ENCODE data around the gene NECAB2. TPM values are rescaled to one million over a fixed set of nuclear protein-coding genes. Genes with fewer than 3 reads are reported as not detected.

Gene NECAB2
- total and polyA plus RNA-seq, 2 experiments from 2014 or later, result 1.6 to 5.1 TPM

- Histone ChIP-seq H3K4me1 (ENCODE audit: insufficient read depth) (no peaks in the 10 kb centered on the region), H3K9me2 (ENCODE audit: insufficient read depth) (no peaks in the 10 kb centered on the region), H3K79me2 (replicated peaks; ENCODE audit: insufficient read depth) (no peaks in the 10 kb centered on the region), H3F3A (replicated peaks; ENCODE audit: low read depth) (no peaks in the 10 kb centered on the region), H3K36me3 (ENCODE audit: insufficient read depth) (no peaks in the 10 kb centered on the region), H4K20me1 (replicated peaks; ENCODE audit: insufficient read depth) (no peaks in the 10 kb centered on the region), H3K4me3 (no peak overlapping the region), H3K4me2 (no peak overlapping the region), H2AFZ (no peak overlapping the region), H3K27ac (ENCODE audit: low read depth) (no peak overlapping the region), H3K27me3 (ENCODE audit: insufficient read depth) (no peaks in the 10 kb centered on the region)
- DNase-seq (ENCODE audit: low spot score) (no peak), ATAC-seq (no peak)
- H3K36me3 Mint-ChIP-seq (ENCODE audit: low read depth), result no peaks in the 10 kb centered on the region; the same call in 2 of the 3 replicates
- H3K9me3 Mint-ChIP-seq, result no peaks in the 10 kb centered on the region
- no peaks in the 10 kb centered on the region; the same call in 2 of the 3 replicates for H3K4me1 Mint-ChIP-seq
- H3K27ac Mint-ChIP-seq, result no peak overlapping the region
- no peak overlapping the region for H3K4me3 Mint-ChIP-seq
- TF ChIP-seq ETS1 (IDR thresholded peaks at IDR 0.05), result no peak
- no peak for TF ChIP-seq NANOG (IDR thresholded peaks at IDR 0.05; ENCODE audit: borderline replicate concordance)
- TF ChIP-seq ZNF114 (CRISPR knock-in tag; IDR thresholded peaks at IDR 0.05), result no peak
- no peak for TF ChIP-seq ZNF331 (CRISPR knock-in tag; IDR thresholded peaks at IDR 0.05; ENCODE audit: low read depth)
- TF ChIP-seq, protein P1, sequence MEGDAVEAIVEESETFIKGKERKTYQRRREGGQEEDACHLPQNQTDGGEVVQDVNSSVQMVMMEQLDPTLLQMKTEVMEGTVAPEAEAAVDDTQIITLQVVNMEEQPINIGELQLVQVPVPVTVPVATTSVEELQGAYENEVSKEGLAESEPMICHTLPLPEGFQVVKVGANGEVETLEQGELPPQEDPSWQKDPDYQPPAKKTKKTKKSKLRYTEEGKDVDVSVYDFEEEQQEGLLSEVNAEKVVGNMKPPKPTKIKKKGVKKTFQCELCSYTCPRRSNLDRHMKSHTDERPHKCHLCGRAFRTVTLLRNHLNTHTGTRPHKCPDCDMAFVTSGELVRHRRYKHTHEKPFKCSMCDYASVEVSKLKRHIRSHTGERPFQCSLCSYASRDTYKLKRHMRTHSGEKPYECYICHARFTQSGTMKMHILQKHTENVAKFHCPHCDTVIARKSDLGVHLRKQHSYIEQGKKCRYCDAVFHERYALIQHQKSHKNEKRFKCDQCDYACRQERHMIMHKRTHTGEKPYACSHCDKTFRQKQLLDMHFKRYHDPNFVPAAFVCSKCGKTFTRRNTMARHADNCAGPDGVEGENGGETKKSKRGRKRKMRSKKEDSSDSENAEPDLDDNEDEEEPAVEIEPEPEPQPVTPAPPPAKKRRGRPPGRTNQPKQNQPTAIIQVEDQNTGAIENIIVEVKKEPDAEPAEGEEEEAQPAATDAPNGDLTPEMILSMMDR (conservative IDR thresholded peaks at IDR 0.05; ENCODE audit: low read depth in 2 of 2), result no peak
- TF ChIP-seq EZH2phosphoT487 (IDR thresholded peaks at IDR 0.05; ENCODE audit: unreplicated experiment), result no peak
- no peak for TF ChIP-seq POLR2AphosphoS5 (IDR thresholded peaks at IDR 0.05; ENCODE audit: low read depth)
- no peak for TF ChIP-seq ZNF462 (CRISPR knock-in tag; IDR thresholded peaks at IDR 0.05)
- TF ChIP-seq CREB1 (CRISPR knock-in tag; IDR thresholded peaks at IDR 0.05; ENCODE audit: low read depth), result no peak
- TF ChIP-seq JUNB (IDR thresholded peaks at IDR 0.05; ENCODE audit: unreplicated experiment), result no peak
- no peak for TF ChIP-seq EZH2 (IDR thresholded peaks at IDR 0.05; ENCODE audit: low read depth, unreplicated experiment)
- TF ChIP-seq STAT1 (IDR thresholded peaks at IDR 0.05; ENCODE audit: unreplicated experiment), result no peak
- TF ChIP-seq, protein P2, sequence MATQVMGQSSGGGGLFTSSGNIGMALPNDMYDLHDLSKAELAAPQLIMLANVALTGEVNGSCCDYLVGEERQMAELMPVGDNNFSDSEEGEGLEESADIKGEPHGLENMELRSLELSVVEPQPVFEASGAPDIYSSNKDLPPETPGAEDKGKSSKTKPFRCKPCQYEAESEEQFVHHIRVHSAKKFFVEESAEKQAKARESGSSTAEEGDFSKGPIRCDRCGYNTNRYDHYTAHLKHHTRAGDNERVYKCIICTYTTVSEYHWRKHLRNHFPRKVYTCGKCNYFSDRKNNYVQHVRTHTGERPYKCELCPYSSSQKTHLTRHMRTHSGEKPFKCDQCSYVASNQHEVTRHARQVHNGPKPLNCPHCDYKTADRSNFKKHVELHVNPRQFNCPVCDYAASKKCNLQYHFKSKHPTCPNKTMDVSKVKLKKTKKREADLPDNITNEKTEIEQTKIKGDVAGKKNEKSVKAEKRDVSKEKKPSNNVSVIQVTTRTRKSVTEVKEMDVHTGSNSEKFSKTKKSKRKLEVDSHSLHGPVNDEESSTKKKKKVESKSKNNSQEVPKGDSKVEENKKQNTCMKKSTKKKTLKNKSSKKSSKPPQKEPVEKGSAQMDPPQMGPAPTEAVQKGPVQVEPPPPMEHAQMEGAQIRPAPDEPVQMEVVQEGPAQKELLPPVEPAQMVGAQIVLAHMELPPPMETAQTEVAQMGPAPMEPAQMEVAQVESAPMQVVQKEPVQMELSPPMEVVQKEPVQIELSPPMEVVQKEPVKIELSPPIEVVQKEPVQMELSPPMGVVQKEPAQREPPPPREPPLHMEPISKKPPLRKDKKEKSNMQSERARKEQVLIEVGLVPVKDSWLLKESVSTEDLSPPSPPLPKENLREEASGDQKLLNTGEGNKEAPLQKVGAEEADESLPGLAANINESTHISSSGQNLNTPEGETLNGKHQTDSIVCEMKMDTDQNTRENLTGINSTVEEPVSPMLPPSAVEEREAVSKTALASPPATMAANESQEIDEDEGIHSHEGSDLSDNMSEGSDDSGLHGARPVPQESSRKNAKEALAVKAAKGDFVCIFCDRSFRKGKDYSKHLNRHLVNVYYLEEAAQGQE (IDR thresholded peaks at IDR 0.05; ENCODE audit: unreplicated experiment), result no peak
- H3K27me3 Mint-ChIP-seq (ENCODE audit: insufficient read depth, low read depth, poor library complexity), result peaks cover 13% of the 10 kb centered on the region
Observed at GRCh38 chr16:83932955-83933673, 34.9 kb upstream of the NECAB2 start.

Data from GM23338 (cell line).